Omental fat pad (tissue), 4 donors: ENCODE results near the gene PERM1. TPM values are rescaled to one million over a fixed set of nuclear protein-coding genes. Genes with fewer than 3 reads are reported as not detected.

Experiments
- ATAC-seq: fragments of 150-250 bp; one replicate; pipeline ENCODE4 v1.9.1; 2016; ENCODE audit warnings: mild to moderate bottlenecking, moderate library complexity; ENCODE audit not compliant: low FRiP score
- DNase-seq: peaks from one replicate; pipeline ENCODE4 v3.0.0-alpha.2; 2019; ENCODE audit warnings: low spot score
- CTCF ChIP-seq, 3 donors: fragments of 450-650 bp; IDR thresholded peaks; one replicate each; pipeline ENCODE4 v1.5.1; 2016 to 2017; ENCODE audit warnings: antibody characterized with exemption in 3 of 3, mild to moderate bottlenecking in 3 of 3, moderate library complexity in 2 of 3
- total RNA-seq, 4 donors: library from RNA; depleted of rRNA; stranded (reverse); fragments of >200 nt; gene quantifications; one replicate each; pipeline ENCODE4 v1.1.0, GENCODE V29; 2016

The PERM1 gene
- total RNA-seq, 4 donors from 2014 or later: 0.36 to 1.4 TPM; not detected in 2

- DNase-seq (no peak), ATAC-seq (no peak)
- TF ChIP-seq CTCF (IDR thresholded peaks at IDR 0.05): no peak
Measured at GRCh38 chr1:954927-955326, 27.0 kb downstream of the PERM1 start.

- no peak for DNase-seq
- no peak for TF ChIP-seq CTCF (IDR thresholded peaks at IDR 0.05)
- ATAC-seq: no peak
Measured at GRCh38 chr1:953524-954320, 28.2 kb downstream of the PERM1 start.

GRCh38 chr1:952603-953002, 29.3 kb downstream of the PERM1 start:
- DNase-seq: no peak
- ATAC-seq: no peak
- TF ChIP-seq CTCF (IDR thresholded peaks at IDR 0.05): no peak

- ATAC-seq: no peak
- TF ChIP-seq CTCF (IDR thresholded peaks at IDR 0.05): no peak
- DNase-seq: no peak
Measured at GRCh38 chr1:952201-952600, 29.7 kb downstream of the PERM1 start.

GRCh38 chr1:951364-951763, 30.5 kb downstream of the PERM1 start:
- DNase-seq (no peak), ATAC-seq (no peak)
- TF ChIP-seq CTCF (IDR thresholded peaks at IDR 0.05): no peak

GRCh38 chr1:950881-951280, 31.0 kb downstream of the PERM1 start:
- ATAC-seq (no peak), DNase-seq (no peak)
- TF ChIP-seq CTCF (IDR thresholded peaks at IDR 0.05): no peak

- ATAC-seq: no peak
- TF ChIP-seq CTCF (IDR thresholded peaks at IDR 0.05): no peak
- no peak for DNase-seq
Measured at GRCh38 chr1:950268-950667, 31.6 kb downstream of the PERM1 start.
